ENCODE data around the gene EMC10.

EMC10 gene

GRCh38 chr19:50477751-50478515 lies 1.6 kb downstream of the EMC10 start:
- no peak for TF ChIP-seq CTCF (IDR thresholded peaks at IDR 0.05; ENCODE audit: borderline replicate concordance, control extremely low read depth, extremely low read depth, insufficient read depth, missing control alignments)
- in situ Hi-C loops (cut with MboI; ENCODE audit: low sequenced_read_pairs, unreplicated experiment), result no loop called here
- no peak for DNase-seq (ENCODE audit: low spot score)

- DNase-seq (ENCODE audit: low spot score), result no peak
- no peak for TF ChIP-seq CTCF (IDR thresholded peaks at IDR 0.05; ENCODE audit: borderline replicate concordance, control extremely low read depth, extremely low read depth, insufficient read depth, missing control alignments)
- in situ Hi-C loops (cut with MboI; ENCODE audit: low sequenced_read_pairs, unreplicated experiment), result no loop called here
These were observed 2.8 kb downstream of the EMC10 start for GRCh38 chr19:50478901-50479715.

- in situ Hi-C loops (cut with MboI; ENCODE audit: low sequenced_read_pairs, unreplicated experiment), result no loop called here
- no peak for TF ChIP-seq CTCF (IDR thresholded peaks at IDR 0.05; ENCODE audit: borderline replicate concordance, control extremely low read depth, extremely low read depth, insufficient read depth, missing control alignments)
- no peak for DNase-seq (ENCODE audit: low spot score)
These were observed 3.5 kb downstream of the EMC10 start for GRCh38 chr19:50479761-50480251.

- TF ChIP-seq CTCF (IDR thresholded peaks at IDR 0.05; ENCODE audit: borderline replicate concordance, control extremely low read depth, extremely low read depth, insufficient read depth, missing control alignments), result no peak
- no peak for DNase-seq (ENCODE audit: low spot score)
- in situ Hi-C loops (cut with MboI; ENCODE audit: low sequenced_read_pairs, unreplicated experiment), result no loop called here
These were observed 4.2 kb downstream of the EMC10 start for GRCh38 chr19:50480281-50481111.

- no peak for DNase-seq (ENCODE audit: low spot score)
- TF ChIP-seq CTCF (IDR thresholded peaks at IDR 0.05; ENCODE audit: borderline replicate concordance, control extremely low read depth, extremely low read depth, insufficient read depth, missing control alignments), result no peak
- in situ Hi-C loops (cut with MboI; ENCODE audit: low sequenced_read_pairs, unreplicated experiment), result no loop called here
These were observed 5.2 kb downstream of the EMC10 start for GRCh38 chr19:50481351-50482149.

Measured in GM13976 (cell line).